Lung (tissue), 12 donors: ENCODE data around the gene SLC6A12. TPM values are rescaled to one million over a fixed set of nuclear protein-coding genes. Genes with fewer than 3 reads are reported as not detected.

ENCODE experiments used
- ATAC-seq: fragments of 200-7000 bp; cut with Tn5 transposase; one replicate; pipeline ENCODE4 v1.9.1; 2020; ENCODE audit warnings: moderate number of reproducible peaks; ENCODE audit not compliant: insufficient read depth, low FRiP score
- DNase-seq, 3 donors: peaks; one replicate each; pipeline ENCODE4 v3.0.0-alpha.2; 2013 to 2017
- H3K27ac ChIP-seq, 2 donors: one replicate each; pipeline ENCODE4 v1.5.1; 2013; ENCODE audit warnings: mild to moderate bottlenecking in 2 of 2, moderate library complexity in 2 of 2, control low read depth in 1 of 2, inconsistent platforms in 1 of 2, low read depth in 1 of 2, low read length in 1 of 2
- H3K27me3 ChIP-seq, 3 donors: one replicate each; pipeline ENCODE4 v1.5.1; 2013; ENCODE audit warnings: low read length in 2 of 3; ENCODE audit not compliant: control insufficient read depth in 3 of 3, insufficient read depth in 3 of 3
- H3K36me3 ChIP-seq, 4 donors: one replicate each; pipeline ENCODE4 v1.5.1; 2013; ENCODE audit warnings: low read length in 4 of 4, mild to moderate bottlenecking in 1 of 4, moderate library complexity in 1 of 4; ENCODE audit not compliant: control insufficient read depth in 4 of 4, insufficient read depth in 4 of 4
- H3K4me1 ChIP-seq, 5 donors: one replicate each; pipeline ENCODE4 v1.5.1; 2013; ENCODE audit warnings: low read length in 5 of 5, mild to moderate bottlenecking in 2 of 5, moderate library complexity in 1 of 5; ENCODE audit not compliant: control insufficient read depth in 5 of 5, insufficient read depth in 5 of 5
- H3K4me3 ChIP-seq: one replicate; pipeline ENCODE4 v1.5.1; 2013; ENCODE audit warnings: mild to moderate bottlenecking, control low read depth, moderate library complexity
- H3K9ac ChIP-seq, 2 donors: one replicate each; pipeline ENCODE4 v1.5.1; 2013; ENCODE audit warnings: low read length in 2 of 2, control low read depth in 1 of 2; ENCODE audit not compliant: insufficient read depth in 1 of 2
- H3K9me3 ChIP-seq, 4 donors: one replicate each; pipeline ENCODE4 v1.5.1; 2013; ENCODE audit warnings: low read length in 3 of 4, mild to moderate bottlenecking in 1 of 4, moderate library complexity in 1 of 4; ENCODE audit not compliant: control insufficient read depth in 4 of 4, insufficient read depth in 3 of 4
- CTCF ChIP-seq: IDR thresholded peaks from 2 replicates; pipeline ENCODE4 v1.5.1; 2012; ENCODE audit warnings: mild to moderate bottlenecking; ENCODE audit errors: control extremely low read depth, extremely low read depth
- WGBS, 2 donors: extraction: QIAGEN DNeasy Blood & Tissue Kit; methylation state at CpG; one replicate each; pipeline ENCODE4 v1.1.7; 2013; 5-methylcytosine and 5-hydroxymethylcytosine counted together
- polyA plus RNA-seq, 2 donors: library from polyadenylated mRNA; stranded (reverse); fragments of 200-250 nt; gene quantifications; one replicate each; pipeline ENCODE4 v1.2.1, GENCODE V29; 2013
- total RNA-seq, 2 donors: library from RNA; depleted of rRNA in 1 of 2; stranded (reverse); fragments of >200 nt in 1 of 2; gene quantifications; one replicate each; pipeline ENCODE4 v1.2.1, GENCODE V29; 2014 to 2021
- donor health status: control.
- donor health status: control.
- donor health status: Bipolar disorder and iron deficiency.
- donor health status: healthy.
- donor health status: DM: yes; HTN: yes; CAD: no.

The SLC6A12 gene
- total and polyA plus RNA-seq, 4 donors, result 1.7 to 4.5 (median 3.1) TPM

DNA sequence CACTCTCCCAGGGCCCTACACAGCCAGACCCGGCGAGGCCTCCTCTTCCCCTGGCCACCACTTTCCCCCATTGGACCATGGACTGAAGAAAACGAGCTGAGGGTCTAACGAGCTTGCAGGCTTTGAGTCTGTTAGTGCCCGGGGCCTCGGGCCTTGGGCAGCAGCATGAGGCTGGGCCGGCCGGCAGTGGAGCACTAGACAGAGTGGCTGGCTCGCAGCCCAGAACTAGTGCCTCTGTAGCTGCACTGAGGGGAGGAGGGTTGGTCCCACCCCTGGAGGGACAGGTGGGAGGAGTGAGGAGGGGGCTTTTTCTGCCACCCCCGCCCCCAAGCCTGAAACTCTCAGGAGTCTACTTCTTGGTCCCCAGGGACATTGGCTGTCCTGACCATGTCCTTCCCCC lies 38.7 kb downstream of the SLC6A12 start:
- no peak for TF ChIP-seq CTCF
- Histone ChIP-seq H3K27ac (no peak overlapping the region), H3K4me1 (peaks cover 0 to 27% (median 9%) of the 10 kb centered on the region in 5 donors), H3K9ac (no peak overlapping the region), H3K27me3 (no peaks in the 10 kb centered on the region), H3K36me3 (no peaks in the 10 kb centered on the region), H3K4me3 (no peak overlapping the region), H3K9me3 (no peaks in the 10 kb centered on the region)
- DNase-seq, result peak; percentile 46 to 78 (median 62)
- 49 to 76% methylated on average over 10 of the region's 10 CpGs for WGBS, 2 donors
- ATAC-seq, result no peak

DNA sequence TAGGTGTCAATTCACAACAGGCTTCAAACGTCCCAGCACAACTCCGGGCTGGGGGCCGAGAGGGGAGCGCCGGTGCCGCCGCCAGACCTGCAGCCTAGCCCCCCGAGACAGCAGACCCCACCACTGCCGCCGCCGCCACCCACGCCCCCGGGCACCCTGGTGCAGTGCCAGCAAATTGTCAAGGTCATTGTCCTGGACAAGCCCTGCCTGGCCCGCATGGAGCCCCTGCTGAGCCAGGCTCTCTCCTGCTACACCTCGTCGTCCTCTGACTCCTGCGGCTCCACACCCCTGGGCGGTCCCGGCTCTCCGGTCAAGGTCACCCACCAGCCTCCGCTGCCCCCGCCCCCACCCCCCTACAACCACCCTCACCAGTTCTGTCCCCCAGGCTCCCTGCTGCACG lies 39.4 kb downstream of the SLC6A12 start:
- Histone ChIP-seq H3K9me3 (no peaks in the 10 kb centered on the region), H3K4me1 (peaks cover 0 to 27% (median 9%) of the 10 kb centered on the region in 5 donors), H3K36me3 (no peaks in the 10 kb centered on the region), H3K4me3 (no peak overlapping the region), H3K27ac (no peak overlapping the region), H3K27me3 (no peaks in the 10 kb centered on the region), H3K9ac (no peak overlapping the region)
- DNase-seq (no peak), ATAC-seq (no peak)
- TF ChIP-seq CTCF, result no peak
- 71 to 86% methylated on average over 23 of the region's 23 CpGs for WGBS, 2 donors

- no peak for DNase-seq
- Histone ChIP-seq H3K4me1 (peaks cover 0 to 27% (median 9%) of the 10 kb centered on the region in 5 donors), H3K4me3 (no peak overlapping the region), H3K27ac (no peak overlapping the region), H3K9me3 (no peaks in the 10 kb centered on the region), H3K9ac (no peak overlapping the region), H3K27me3 (no peaks in the 10 kb centered on the region), H3K36me3 (no peaks in the 10 kb centered on the region)
- no peak for TF ChIP-seq CTCF
- ATAC-seq, result no peak
- 68 to 94% methylated on average over 6 of the region's 6 CpGs for WGBS, 2 donors
These were observed 39.8 kb downstream of the SLC6A12 start for GRCh38 chr12:174124-174523.

GRCh38 chr12:172732-173161 lies 41.2 kb downstream of the SLC6A12 start:
- DNase-seq, result no peak
- 60 to 74% methylated on average over 15 of the region's 15 CpGs for WGBS, 2 donors
- Histone ChIP-seq H3K9ac (no peak overlapping the region), H3K9me3 (no peaks in the 10 kb centered on the region), H3K36me3 (no peaks in the 10 kb centered on the region), H3K4me1 (peaks cover 0 to 27% (median 9%) of the 10 kb centered on the region in 5 donors), H3K27me3 (no peaks in the 10 kb centered on the region), H3K27ac (no peak overlapping the region), H3K4me3 (no peak overlapping the region)
- no peak for ATAC-seq
- TF ChIP-seq CTCF, result no peak
